Fibroblast of villous mesenchyme (primary cell): ENCODE results near the gene AQP7. TPM values are rescaled to one million over a fixed set of nuclear protein-coding genes. Genes with fewer than 3 reads are reported as not detected.

ENCODE experiments used
- DNase-seq: peaks from one replicate; pipeline ENCODE4 v3.0.0-alpha.2; 2010; ENCODE audit warnings: low read depth
- H3K4me3 ChIP-seq: 2 replicates; pipeline ENCODE4 v1.5.1; 2011; ENCODE audit warnings: low read depth, mild to moderate bottlenecking, low read length
- CTCF ChIP-seq: IDR thresholded peaks from 2 replicates; pipeline ENCODE4 v1.5.1; 2012; ENCODE audit warnings: low read depth, mild to moderate bottlenecking, low read length; ENCODE audit not compliant: insufficient read depth
- small RNA-seq: library from RNA; depleted of rRNA; stranded (forward); fragments of <200 nt; gene quantifications from one replicate; pipeline ENCODE3, GENCODE V24; 2012
- total RNA-seq: library from RNA; depleted of rRNA; stranded (reverse); fragments of >200 nt; gene quantifications from 2 replicates; pipeline ENCODE4 v1.2.3, GENCODE V29; 2012

Gene AQP7
- total RNA-seq, 1 donor = not detected

- DNase-seq = no peak
- no peak overlapping the region for H3K4me3 ChIP-seq
- no peak for TF ChIP-seq CTCF
Observed at GRCh38 chr9:33341182-33341581, 61.2 kb downstream of the AQP7 start.

GRCh38 chr9:33340186-33340585, 62.2 kb downstream of the AQP7 start:
- no peak overlapping the region for H3K4me3 ChIP-seq
- no peak for TF ChIP-seq CTCF
- no peak for DNase-seq

Small RNA genes within 50 kb of the gene (small RNA-seq; reads per million reads assigned to genes)
- gene AL356218.2 (not detected), gene RF00019 (not detected)

Other genes with a start within 250 kb of the AQP7 start
- 23.8 and 28.5 TPM in 2 replicates for gene B4GALT1, start 235.2 kb downstream of the AQP7 start, total RNA-seq
- gene SPINK4, start 162.4 kb downstream of the AQP7 start, total RNA-seq = not detected in 2 replicates
- gene BAG1, start 137.9 kb downstream of the AQP7 start, total RNA-seq = 9.1 and 21.6 TPM in 2 replicates
- 62.2 and 81.6 TPM in 2 replicates for gene CHMP5, start 137.5 kb downstream of the AQP7 start, total RNA-seq
- 24.2 and 26.7 TPM in 2 replicates for gene NFX1, start 112.1 kb downstream of the AQP7 start, total RNA-seq
- gene AQP3, start 45.0 kb upstream of the AQP7 start, total RNA-seq = 0.86 and 0.97 TPM in 2 replicates
- gene NOL6, start 71.4 kb upstream of the AQP7 start, total RNA-seq = 30.9 and 32.4 TPM in 2 replicates
- gene ANKRD18B, start 121.7 kb upstream of the AQP7 start, total RNA-seq = 0.97 TPM in 1 of 2 replicates, not detected in the other